B cell (primary cell): ENCODE results near the gene CDH16.

Experiments
- CTCF ChIP-seq: fragments of 200-600 bp; IDR thresholded peaks from one replicate; pipeline ENCODE4 v1.8.0; 2022; ENCODE audit warnings: antibody characterized with exemption, mild to moderate bottlenecking
- EZH2 ChIP-seq: IDR thresholded peaks from 2 replicates; pipeline ENCODE4 v1.6.1; 2012; ENCODE audit warnings: borderline replicate concordance, low read depth, mild to moderate bottlenecking, moderate library complexity, low read length; ENCODE audit not compliant: insufficient read depth, poor library complexity, severe bottlenecking

- TF ChIP-seq EZH2: no peak
- TF ChIP-seq CTCF: no peak
Measured at GRCh38 chr16:66903544-66904427, 14.9 kb downstream of the CDH16 start.
